HPDE6-E6E7 (cell line): ENCODE measurements around the gene SVEP1.
A peak's percentile ranks its signal among the peaks of the same experiment; 100 is the strongest.
"Not testable (repeated sequence)": the region's sequence is repeated elsewhere in the genome, so short reads cannot be mapped to it uniquely, and the experiment has no call there.

ENCODE experiments used
- DNase-seq: peaks from one replicate; pipeline ENCODE4 v3.0.0; 2011; ENCODE audit warnings: missing footprints; ENCODE audit errors: extremely low spot score

SVEP1 gene

DNA sequence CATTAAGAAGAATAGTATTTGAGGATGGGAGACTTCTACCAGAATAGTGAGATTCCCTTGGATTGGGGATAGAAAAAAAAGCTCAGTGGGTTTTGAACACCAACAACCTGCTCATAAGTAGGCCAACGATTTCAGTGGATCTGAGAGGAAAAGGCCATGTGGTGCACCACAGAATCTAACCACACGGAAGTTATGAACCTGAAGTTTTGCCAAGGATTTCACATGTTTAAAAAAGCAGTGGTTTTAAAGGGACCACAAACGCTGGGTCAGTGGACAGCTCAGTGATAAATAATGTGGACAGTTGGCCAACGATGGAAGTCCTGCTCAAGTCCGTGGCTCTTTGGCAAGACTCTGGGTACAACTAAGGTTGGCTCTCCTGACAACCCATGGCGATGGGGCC is 134.6 kb downstream of the SVEP1 start:
- no peak for DNase-seq

- DNase-seq, result no peak
Observed at GRCh38 chr9:110443866-110444220, 135.7 kb downstream of the SVEP1 start.

DNA sequence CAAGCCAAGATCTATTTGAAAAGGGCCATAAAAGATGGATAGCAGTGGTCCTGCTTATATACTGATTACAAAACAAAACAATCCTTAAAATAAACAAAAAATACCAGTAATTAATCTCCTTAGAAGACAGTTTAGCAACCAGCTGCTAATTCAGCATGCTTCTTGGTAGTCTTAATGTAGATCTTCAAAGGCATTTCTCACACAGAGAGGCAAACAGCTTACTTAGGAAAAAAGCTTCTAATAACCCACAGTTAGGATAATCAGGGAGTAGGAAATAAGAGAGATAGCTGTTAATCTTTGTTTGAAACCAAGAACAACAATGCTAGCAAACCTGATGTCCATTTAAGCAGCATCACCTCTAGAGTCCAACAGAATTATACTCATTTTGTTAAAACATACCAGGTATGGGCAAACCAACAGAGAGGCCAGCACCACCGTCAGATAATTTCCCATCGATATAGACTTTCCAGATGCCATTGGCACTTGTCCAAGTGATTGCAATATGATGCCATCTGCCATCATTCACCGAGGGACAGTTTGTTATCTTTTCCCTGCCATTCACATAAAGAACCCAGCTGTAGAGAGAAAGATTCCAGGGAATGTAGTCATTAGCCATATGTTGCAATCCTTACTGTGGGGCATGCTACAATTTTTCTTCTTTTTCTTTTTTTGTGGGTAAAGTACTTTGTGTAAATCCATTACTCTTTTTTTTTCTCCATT is 136.2 kb downstream of the SVEP1 start:
- DNase-seq, result peak; percentile 19

DNA sequence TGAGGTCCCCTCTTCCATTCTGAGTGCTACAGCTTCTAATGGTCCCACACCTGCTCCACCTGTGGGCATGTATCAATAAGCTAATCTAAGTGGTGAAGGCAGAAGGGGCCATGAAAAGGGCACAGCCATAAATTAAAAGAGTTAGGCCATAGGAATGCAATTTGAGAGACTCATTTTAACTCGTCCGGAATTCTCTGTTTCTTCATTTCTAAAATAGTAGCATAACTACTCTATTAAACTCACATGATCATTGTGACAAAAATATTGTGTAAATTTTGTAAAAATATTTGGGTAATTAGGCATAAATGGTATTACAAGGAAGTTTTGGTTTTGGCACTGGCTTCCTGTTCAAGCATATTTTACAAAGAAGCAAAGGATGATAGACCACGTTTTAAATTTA is 138.7 kb downstream of the SVEP1 start:
- DNase-seq, result no peak

DNA sequence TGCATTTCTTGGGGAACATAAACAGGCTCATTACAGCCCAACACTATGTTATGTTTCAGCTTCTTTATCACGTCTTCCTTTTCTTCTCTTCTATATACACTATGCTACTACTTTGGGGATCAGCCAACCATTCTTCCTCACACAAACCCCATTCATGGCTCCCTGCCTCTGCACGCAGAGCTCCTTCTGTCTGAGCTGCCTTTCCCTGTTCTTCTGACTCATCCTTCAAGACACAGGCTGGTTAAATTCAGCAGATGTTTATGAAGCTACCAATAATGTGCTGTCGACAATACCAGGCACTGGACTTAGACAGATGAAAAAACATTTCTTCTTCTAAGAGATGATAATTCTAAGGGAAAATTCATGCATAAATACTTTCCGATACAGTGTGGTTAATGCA is 139.4 kb downstream of the SVEP1 start:
- DNase-seq, result no peak

DNA sequence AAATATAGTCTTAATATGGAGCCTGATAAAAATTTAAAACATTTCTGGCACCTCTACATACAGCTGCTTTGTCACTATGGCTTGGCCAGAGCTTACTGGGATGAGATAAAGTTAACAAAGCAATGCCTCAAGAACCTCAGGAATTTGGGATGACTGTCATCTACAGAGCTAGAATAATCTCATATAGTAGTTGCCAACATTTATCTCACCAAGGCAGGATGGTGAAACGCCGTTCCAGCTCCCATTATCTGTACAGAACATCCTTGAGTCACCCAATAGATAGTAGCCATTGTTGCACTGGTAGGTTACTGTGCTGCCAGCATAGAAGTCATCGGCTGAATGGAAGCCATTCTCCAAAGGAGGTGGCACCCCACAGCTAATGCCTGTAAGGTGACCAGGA is 147.3 kb downstream of the SVEP1 start:
- no peak for DNase-seq

- no peak for DNase-seq
Observed at GRCh38 chr9:110429453-110429852, 150.1 kb downstream of the SVEP1 start.

GRCh38 chr9:110427497-110428104 is 151.9 kb downstream of the SVEP1 start:
- DNase-seq, result peak; percentile 37

- no peak for DNase-seq
Observed at GRCh38 chr9:110426052-110426709, 153.4 kb downstream of the SVEP1 start.

- DNase-seq, result no peak
Observed at GRCh38 chr9:110414471-110414870, 165.1 kb downstream of the SVEP1 start.

- no peak for DNase-seq
Observed at GRCh38 chr9:110410961-110411360, 168.6 kb downstream of the SVEP1 start.

DNA sequence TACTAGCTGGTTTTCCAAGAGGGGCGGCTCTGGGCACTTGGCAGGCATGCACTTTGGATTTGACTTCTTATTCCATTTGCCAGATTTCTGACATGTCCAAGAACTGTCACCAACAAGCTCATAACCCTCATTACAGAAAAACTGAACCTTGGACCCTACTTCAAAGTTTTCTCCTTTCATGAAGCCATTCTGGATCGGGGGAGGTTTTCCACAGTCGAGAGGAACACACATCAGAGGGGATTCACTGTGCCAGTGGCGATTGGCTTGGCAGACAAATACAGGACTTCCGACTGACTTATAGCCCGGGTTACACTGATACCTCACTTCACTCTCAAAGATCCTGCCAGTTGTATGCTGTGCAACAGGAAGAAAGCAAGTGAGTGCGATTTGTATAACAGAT is 170.9 kb downstream of the SVEP1 start:
- DNase-seq, result no peak

- DNase-seq, result no peak
Observed at GRCh38 chr9:110405858-110406443, 173.6 kb downstream of the SVEP1 start.

DNA sequence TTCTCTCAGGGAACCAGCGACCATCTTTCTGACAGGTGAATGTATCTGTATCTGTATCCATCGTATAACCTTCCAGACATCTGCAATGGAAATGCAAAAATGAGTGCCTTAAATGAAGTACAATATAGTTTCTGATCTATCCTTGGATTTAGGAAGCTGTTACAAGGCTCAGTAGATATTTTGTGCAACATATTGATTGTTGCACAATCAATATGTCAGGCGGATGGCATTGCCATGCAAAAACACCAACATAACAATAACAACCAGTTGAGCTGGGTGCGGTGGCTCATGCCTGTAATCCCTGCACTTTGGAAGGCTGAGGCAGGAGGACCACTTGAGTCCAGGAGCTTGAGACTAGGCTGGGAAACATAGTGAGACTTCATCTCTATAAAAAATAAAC is 175.1 kb downstream of the SVEP1 start:
- no peak for DNase-seq

DNA sequence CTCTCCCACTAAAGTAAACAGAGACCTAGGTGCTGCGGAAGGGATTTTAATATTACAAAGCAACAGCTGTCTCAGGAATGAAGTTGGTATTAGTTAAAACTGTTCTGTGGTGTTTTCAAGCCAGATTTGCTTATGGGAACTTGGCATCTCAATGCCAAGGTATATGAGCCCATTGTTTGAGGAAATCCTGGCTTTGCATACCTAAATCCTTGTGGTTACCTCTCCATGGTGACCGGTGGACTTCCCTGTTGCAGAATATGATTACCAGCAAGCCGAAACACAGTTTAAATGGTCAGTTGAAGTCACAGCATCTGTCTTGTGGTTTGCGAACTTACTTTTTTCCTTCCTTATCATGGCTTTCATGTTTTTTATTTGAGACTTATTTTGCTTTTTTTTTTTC is 179.6 kb downstream of the SVEP1 start:
- no peak for DNase-seq

GRCh38 chr9:110398992-110399391 is 180.5 kb downstream of the SVEP1 start:
- DNase-seq, result not testable (repeated sequence)

GRCh38 chr9:110391826-110392485 is 187.6 kb downstream of the SVEP1 start:
- no peak for DNase-seq

DNA sequence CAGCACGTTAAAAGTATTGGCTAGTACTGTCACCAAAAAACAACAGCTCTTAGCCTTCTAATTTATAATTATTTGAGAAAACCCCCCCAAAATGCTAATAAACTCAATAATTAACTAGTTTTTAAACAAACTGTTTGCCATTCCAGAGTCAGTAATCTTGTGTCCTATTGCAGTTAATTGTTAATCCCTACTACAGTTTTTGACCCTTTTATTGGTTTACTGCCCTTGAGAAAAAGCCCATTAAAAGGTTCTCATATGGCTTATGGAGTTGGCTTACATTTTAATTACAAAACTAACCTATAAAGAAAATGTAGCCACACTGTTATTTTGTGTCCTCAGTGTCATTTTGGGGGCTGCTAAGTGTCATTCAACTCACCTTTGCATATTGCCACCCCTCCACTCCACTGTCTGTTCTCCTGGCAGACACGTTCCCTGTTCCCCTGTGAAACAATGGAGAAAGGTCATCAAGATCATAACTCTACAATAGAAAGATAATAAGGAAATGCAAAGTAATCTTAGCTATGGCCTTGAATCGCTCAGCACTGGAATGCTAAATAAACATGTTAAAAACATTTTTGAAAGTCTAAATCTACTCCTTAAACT is 190.3 kb downstream of the SVEP1 start:
- no peak for DNase-seq

GRCh38 chr9:110383491-110383890 is 196.1 kb downstream of the SVEP1 start:
- no peak for DNase-seq

GRCh38 chr9:110382731-110383130 is 196.8 kb downstream of the SVEP1 start:
- DNase-seq, result no peak

DNA sequence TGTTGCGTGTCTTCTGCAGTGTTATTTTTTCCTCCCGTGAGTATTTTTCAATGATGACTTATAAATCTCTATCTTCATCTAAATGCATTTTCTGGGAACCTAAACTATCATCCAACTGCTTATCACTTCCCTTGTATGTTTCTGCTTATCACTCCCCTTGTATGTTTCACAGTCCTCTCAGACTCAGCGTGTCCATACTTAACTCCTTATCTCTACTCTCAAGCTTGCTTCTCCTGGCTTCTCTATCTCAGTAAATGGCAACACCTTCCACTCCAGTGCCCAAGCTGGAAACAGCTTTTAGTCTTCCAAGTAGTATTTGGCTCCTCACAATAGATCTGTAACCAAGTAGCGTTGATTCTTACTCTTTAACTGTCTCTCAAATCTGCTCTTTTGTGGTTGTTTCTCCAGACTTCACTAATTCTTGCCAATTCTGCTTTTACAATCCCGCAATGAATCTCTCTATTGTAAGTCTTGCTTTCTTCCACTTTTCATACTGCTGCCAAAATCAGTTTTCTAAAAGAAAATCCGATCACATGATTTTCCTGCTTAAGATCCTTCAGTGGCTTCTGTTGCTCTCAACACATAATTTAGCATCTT is 208.0 kb downstream of the SVEP1 start:
- no peak for DNase-seq

DNA sequence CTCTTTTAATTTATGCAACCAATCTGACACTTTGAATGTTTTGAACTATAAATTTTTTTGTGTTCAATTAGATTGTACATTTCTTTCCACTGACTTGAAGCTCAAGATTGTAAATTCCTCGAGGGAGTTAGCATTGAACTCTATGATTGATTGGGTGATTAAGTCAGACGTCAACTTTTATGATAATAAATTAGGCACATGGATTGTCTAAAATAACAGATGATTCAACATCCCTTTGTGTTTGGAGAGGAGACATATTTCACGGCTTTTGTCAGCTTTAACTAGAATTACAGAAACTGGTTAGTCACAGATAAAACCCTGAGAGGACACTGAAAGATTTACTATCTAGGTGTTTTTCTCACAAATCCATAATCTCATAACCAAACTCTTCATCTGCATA is 209.2 kb downstream of the SVEP1 start:
- peak; percentile 19 for DNase-seq
